22Rv1 (cell line): Measurements from ENCODE around the gene FBXO41.

ENCODE experiments used
- H3K27ac ChIP-seq: fragments of 450-650 bp; 2 replicates; pipeline ENCODE4 v1.5.1; 2017
- CTCF ChIP-seq: fragments of 450-650 bp; IDR thresholded peaks from 2 replicates; pipeline ENCODE4 v1.5.1; 2017; ENCODE audit warnings: mild to moderate bottlenecking
- ZFX ChIP-seq: fragments of 450-650 bp; IDR thresholded peaks from 2 replicates; pipeline ENCODE4 v1.6.1; 2017; ENCODE audit warnings: antibody characterized with exemption, borderline replicate concordance

FBXO41 gene

DNA sequence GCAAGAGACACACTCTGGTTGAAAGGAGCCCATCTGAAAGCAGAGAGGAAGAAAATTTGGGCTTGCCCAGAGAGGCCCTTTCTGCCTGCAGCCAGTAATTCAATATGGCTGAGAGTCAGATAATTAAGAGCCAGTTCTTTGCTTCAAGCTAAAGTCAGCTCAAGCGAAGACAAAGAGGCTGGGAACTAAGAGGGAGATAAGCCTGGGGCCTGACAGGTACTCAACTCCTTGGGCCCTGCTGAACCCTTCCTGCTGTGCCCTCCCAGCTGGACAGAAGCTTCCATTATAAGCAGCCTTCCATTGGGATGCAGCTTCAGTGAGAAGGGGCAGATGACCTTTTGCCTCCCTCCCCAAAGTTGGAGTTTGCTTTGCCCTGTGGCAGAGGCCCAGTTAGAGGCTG lies 12.0 kb downstream of the FBXO41 start:
- no peak for TF ChIP-seq ZFX
- TF ChIP-seq CTCF = no peak
- H3K27ac ChIP-seq = no peak overlapping the region

DNA sequence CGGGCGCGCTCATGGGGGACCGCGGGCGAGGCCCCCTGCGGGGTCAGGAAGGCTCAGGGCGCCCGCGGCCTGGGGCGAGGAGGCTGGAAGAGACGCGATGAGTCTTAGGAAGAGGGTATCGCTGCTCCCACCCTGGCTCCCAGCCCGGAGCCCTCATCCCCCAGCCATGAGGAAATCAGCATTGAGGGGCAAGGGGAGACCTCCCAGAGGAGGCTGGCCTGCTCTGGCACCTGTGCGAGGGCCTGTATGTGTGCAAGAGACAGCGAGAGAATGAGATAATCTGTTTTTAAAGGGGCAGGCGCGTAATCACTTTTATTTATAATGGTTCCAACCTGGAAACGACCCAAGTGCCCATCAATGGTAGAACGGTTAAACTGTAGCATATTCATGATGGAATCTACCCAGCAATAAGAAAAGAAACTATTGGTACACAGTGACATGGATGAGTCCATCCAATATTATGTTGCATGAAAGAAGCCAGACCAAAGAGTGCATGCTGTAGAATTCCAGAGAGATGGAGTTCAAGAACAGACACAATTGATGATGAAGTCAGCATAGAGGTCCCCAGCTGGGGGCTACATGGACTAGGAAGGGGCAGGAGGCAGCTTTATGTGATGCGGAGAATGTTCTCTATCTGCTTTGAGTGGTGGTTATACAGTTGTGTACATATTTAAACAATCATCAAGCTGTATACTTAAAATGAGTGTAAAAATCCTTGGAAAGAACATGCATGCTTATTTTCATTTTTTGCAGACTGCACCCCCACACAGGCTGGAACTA lies 14.4 kb downstream of the FBXO41 start:
- peak overlapping the region; percentile 93 for H3K27ac ChIP-seq
- TF ChIP-seq ZFX (no peak), CTCF (no peak)

DNA sequence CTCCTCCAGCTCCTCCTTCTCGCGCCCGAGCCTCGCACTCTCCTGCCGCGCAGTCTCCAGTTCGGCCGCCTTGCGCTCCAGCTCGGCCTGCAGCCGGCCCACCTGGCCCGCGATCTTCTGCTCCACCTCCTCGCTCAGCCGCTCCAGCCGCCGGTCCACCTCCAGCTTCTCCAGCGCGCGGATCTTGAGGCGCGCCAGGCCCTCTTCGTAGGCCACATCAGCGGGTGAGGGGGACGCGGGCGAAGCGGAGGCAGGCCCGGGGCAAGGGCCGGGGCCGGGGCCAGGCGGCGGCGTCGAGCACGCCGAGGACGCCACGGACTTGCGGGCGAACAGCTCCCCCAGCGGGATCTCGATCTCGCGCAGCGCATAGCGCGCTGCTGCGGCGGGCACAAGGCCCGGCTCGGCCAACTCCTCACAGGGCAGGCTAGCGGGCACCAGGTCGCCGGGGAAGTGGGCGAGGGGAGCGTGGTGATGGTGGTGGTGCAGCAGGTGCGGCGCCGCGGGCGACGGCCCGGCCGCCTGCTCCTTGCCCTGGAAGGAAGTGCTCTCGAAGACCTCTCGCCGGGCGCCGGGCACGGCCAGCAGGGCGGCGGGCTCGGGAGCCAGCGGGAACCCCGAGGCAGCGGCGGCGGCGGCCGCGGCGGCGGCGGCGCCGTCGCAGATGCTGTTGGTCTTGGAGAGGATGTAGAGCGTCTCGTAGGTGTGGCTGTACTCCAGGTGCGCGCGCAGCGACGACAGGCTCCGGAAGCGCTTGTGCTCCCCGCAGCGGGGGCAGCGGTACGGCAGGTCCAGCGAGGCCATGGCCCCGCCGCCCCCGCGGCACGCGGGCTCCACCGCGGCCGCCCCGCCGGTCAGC lies 15.2 kb downstream of the FBXO41 start:
- H3K27ac ChIP-seq = peak overlapping the region; percentile 93
- peak; percentile 71 for TF ChIP-seq CTCF
- no peak for TF ChIP-seq ZFX

DNA sequence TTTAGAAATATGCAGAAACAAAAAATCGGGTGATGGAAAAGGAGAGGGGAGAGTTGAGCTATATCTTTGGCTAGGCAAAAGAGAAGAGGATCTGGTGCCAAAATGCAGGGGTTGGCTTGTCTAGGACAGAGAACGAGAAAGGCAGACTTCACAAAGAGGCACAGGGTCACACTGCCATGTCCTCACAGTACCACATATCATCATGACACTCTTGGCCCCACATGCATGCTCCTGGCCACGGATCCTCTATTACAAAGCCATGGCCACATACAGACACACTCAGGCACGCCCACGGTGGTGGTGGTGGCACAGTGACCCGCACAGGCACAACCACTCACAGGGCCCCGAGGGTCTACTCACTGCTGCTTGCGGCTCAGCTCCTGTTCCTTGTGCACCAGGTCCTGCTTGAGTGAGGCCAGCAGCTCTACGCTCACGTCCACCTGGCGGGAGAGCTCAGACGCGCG lies 15.9 kb downstream of the FBXO41 start:
- TF ChIP-seq CTCF = no peak
- no peak for TF ChIP-seq ZFX
- peak overlapping the region; percentile 93 for H3K27ac ChIP-seq

GRCh38 chr2:73267008-73267407 lies 17.3 kb downstream of the FBXO41 start:
- H3K27ac ChIP-seq = no peak overlapping the region
- TF ChIP-seq ZFX = no peak
- no peak for TF ChIP-seq CTCF

DNA sequence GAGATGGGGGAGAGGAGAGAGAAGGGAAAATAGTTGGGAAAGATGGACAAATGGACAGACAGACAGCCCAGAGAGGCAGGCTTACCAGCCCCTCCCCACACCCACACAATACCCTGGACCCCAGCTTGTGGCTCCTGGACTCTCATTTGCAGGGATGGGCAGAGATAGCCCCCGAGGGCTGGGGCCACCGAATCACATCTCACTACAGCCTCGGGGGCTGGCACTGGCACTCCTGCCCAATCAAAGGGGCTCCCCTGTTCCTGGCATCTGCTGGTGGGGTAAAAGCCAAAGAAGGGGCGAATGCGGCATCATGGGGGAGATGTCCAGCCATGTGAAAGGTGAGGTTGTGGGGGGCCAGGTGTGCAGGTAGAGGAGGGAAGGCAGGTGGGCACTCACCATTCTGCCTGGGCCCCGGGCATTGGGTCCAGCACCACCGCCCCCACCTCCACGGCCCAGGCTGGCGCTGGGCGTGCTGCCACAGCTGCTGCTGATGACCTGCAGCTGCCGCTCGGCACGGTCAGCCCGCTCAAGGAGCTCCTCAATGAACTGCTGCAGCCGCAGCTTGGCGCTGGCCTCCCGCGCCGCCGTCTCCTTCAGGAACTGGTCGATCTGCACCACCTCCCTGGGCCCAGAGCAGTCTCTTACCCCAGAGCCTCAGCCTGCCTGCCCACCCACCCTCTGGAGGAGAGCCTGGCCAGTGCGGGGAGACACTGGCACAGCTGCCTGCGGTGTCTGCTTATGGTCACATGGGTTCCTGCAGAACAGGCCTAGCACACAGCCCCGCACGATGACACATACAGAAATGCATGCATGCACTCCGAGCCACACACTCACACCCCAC lies 18.0 kb downstream of the FBXO41 start:
- no peak for TF ChIP-seq CTCF
- TF ChIP-seq ZFX = no peak
- H3K27ac ChIP-seq = no peak overlapping the region
